Suprapubic skin (tissue), 4 donors: ENCODE results near the gene TOGARAM1. TPM values are rescaled to one million over a fixed set of nuclear protein-coding genes. Genes with fewer than 3 reads are reported as not detected.

ENCODE experiments used
- DNase-seq, 2 donors: peaks; one replicate each; pipeline ENCODE4 v3.0.0-alpha.2; 2019; ENCODE audit warnings: low spot score in 2 of 2
- H3K27ac ChIP-seq: fragments of 200-600 bp; sonication (generic); one replicate; pipeline ENCODE4 v1.5.1; 2019
- H3K27me3 ChIP-seq: fragments of 200-600 bp; sonication (generic); one replicate; pipeline ENCODE4 v1.5.1; 2019
- H3K36me3 ChIP-seq: fragments of 200-600 bp; sonication (generic); one replicate; pipeline ENCODE4 v1.5.1; 2019
- H3K4me1 ChIP-seq: fragments of 200-600 bp; sonication (generic); one replicate; pipeline ENCODE4 v1.5.1; 2019
- H3K4me3 ChIP-seq: fragments of 200-600 bp; sonication (generic); one replicate; pipeline ENCODE4 v1.5.1; 2019; ENCODE audit warnings: mild to moderate bottlenecking
- H3K9me3 ChIP-seq: fragments of 200-600 bp; sonication (generic); one replicate; pipeline ENCODE4 v1.5.1; 2019
- CTCF ChIP-seq, 2 donors: fragments of 200-600 bp in 1 of 2; fragments of 450-650 bp in 1 of 2; sonication (generic) in 1 of 2; IDR thresholded peaks; one replicate each; pipeline ENCODE4 v1.5.1; 2016 to 2019; ENCODE audit warnings: antibody characterized with exemption in 2 of 2, mild to moderate bottlenecking in 1 of 2, moderate library complexity in 1 of 2
- EP300 ChIP-seq: sonication (generic); formaldehyde crosslinking; IDR thresholded peaks from one replicate; pipeline ENCODE4 v1.6.1; 2017; ENCODE audit warnings: antibody characterized with exemption
- POLR2A ChIP-seq, 2 donors: fragments of 450-650 bp; IDR thresholded peaks; one replicate each; pipeline ENCODE4 v1.6.1; 2017; ENCODE audit warnings: antibody characterized with exemption in 2 of 2, mild to moderate bottlenecking in 2 of 2, moderate library complexity in 2 of 2
- POLR2AphosphoS5 ChIP-seq, 3 donors: sonication (generic); formaldehyde crosslinking; IDR thresholded peaks; one replicate each; pipeline ENCODE4 v1.6.1; 2017; ENCODE audit warnings: antibody characterized with exemption in 3 of 3
- WGBS: methylation state at CpG from one replicate; pipeline ENCODE4 v1.1.5; 2018; 5-methylcytosine and 5-hydroxymethylcytosine counted together
- total RNA-seq, 4 donors: library from RNA; depleted of rRNA; stranded (reverse); fragments of >200 nt; gene quantifications; one replicate each; pipeline ENCODE4 v1.1.0, GENCODE V29; 2016

TOGARAM1 gene
- total RNA-seq, 4 donors from 2014 or later, result 12.5 to 24.3 (median 14.2) TPM

GRCh38 chr14:45083976-45084722, 122.2 kb downstream of the TOGARAM1 start, which contains the start of gene PRPF39:
TSS of gene PRPF39 (plus strand) at chr14:45084116. CDS start at chr14:45095240, 11,124 bp downstream.
- H3K27me3 ChIP-seq, result no peaks in the 10 kb centered on the region
- H3K4me3 ChIP-seq, result peak within 1 kb of the TSS; percentile 69
- H3K9me3 ChIP-seq, result no peaks in the 10 kb centered on the region
- WGBS, result 2% methylated on average over 22 of the region's 49 CpGs
- H3K4me1 ChIP-seq, result peaks cover 46% of the 10 kb centered on the region
- DNase-seq, result peak; percentile 96
- H3K36me3 ChIP-seq, result no peaks in the 10 kb centered on the region
- peak within 1 kb of the TSS; percentile 91 for H3K27ac ChIP-seq
- TF ChIP-seq CTCF (IDR thresholded peaks at IDR 0.05) (no peak), POLR2AphosphoS5 (IDR thresholded peaks at IDR 0.05) (peak; percentile 43 to 94 (median 60)), EP300 (no peak), POLR2A (IDR thresholded peaks at IDR 0.05) (peak in 1 of 2 donors; percentile 83)

GRCh38 chr14:45084946-45085346, 123.0 kb downstream of the TOGARAM1 start:
- Histone ChIP-seq H3K27ac (peak overlapping the region; percentile 91), H3K4me3 (peak overlapping the region; percentile 69), H3K27me3 (no peaks in the 10 kb centered on the region), H3K36me3 (no peaks in the 10 kb centered on the region), H3K4me1 (peaks cover 49% of the 10 kb centered on the region), H3K9me3 (no peaks in the 10 kb centered on the region)
- DNase-seq, result no peak
- TF ChIP-seq POLR2AphosphoS5 (IDR thresholded peaks at IDR 0.05) (no peak), CTCF (IDR thresholded peaks at IDR 0.05) (no peak), POLR2A (IDR thresholded peaks at IDR 0.05) (no peak), EP300 (no peak)
- WGBS, result 1% methylated on average over 4 of the region's 4 CpGs

GRCh38 chr14:45089813-45090212, 127.8 kb downstream of the TOGARAM1 start:
- peaks cover 44% of the 10 kb centered on the region for H3K4me1 ChIP-seq
- H3K27me3 ChIP-seq, result no peaks in the 10 kb centered on the region
- no peak overlapping the region for H3K27ac ChIP-seq
- no peak for TF ChIP-seq CTCF (IDR thresholded peaks at IDR 0.05)
- no peak for TF ChIP-seq EP300
- TF ChIP-seq POLR2AphosphoS5 (IDR thresholded peaks at IDR 0.05), result no peak
- H3K36me3 ChIP-seq, result no peaks in the 10 kb centered on the region
- DNase-seq, result no peak
- WGBS, result 14% methylated on average over 1 of the region's 1 CpG
- H3K4me3 ChIP-seq, result no peak overlapping the region
- no peaks in the 10 kb centered on the region for H3K9me3 ChIP-seq

GRCh38 chr14:45091710-45092109, 129.7 kb downstream of the TOGARAM1 start:
- Histone ChIP-seq H3K4me1 (peaks cover 26% of the 10 kb centered on the region), H3K36me3 (peaks cover 8% of the 10 kb centered on the region), H3K27ac (no peak overlapping the region), H3K27me3 (no peaks in the 10 kb centered on the region), H3K4me3 (no peak overlapping the region), H3K9me3 (no peaks in the 10 kb centered on the region)
- 85% methylated on average over 2 of the region's 2 CpGs for WGBS
- no peak for DNase-seq
- TF ChIP-seq CTCF (IDR thresholded peaks at IDR 0.05) (no peak), POLR2A (IDR thresholded peaks at IDR 0.05) (no peak), EP300 (no peak), POLR2AphosphoS5 (IDR thresholded peaks at IDR 0.05) (no peak)

GRCh38 chr14:45094275-45094674, 132.3 kb downstream of the TOGARAM1 start:
- no peaks in the 10 kb centered on the region for H3K9me3 ChIP-seq
- H3K27me3 ChIP-seq, result no peaks in the 10 kb centered on the region
- 90% methylated on average over 2 of the region's 2 CpGs for WGBS
- peaks cover 9% of the 10 kb centered on the region for H3K4me1 ChIP-seq
- TF ChIP-seq EP300 (no peak), CTCF (IDR thresholded peaks at IDR 0.05) (no peak), POLR2A (IDR thresholded peaks at IDR 0.05) (no peak), POLR2AphosphoS5 (IDR thresholded peaks at IDR 0.05) (no peak)
- peaks cover 34% of the 10 kb centered on the region for H3K36me3 ChIP-seq
- H3K4me3 ChIP-seq, result no peak overlapping the region
- H3K27ac ChIP-seq, result no peak overlapping the region
- DNase-seq, result no peak
